Nephron progenitor cell (in vitro differentiated cells): Measurements from ENCODE around the gene TGFB1I1.

ENCODE experiments used
- DNase-seq: peaks from one replicate; pipeline ENCODE4 v3.0.0; 2021
- H3K27ac Mint-ChIP-seq: 2 replicates; pipeline ENCODE4 v1.8.0; 2021; ENCODE audit warnings: mild to moderate bottlenecking, moderate library complexity, mixed read lengths
- H3K27me3 Mint-ChIP-seq: 2 replicates; pipeline ENCODE4 v1.8.0; 2021; ENCODE audit warnings: mild to moderate bottlenecking, low read depth, mixed read lengths; ENCODE audit not compliant: poor library complexity
- H3K36me3 Mint-ChIP-seq: 2 replicates; pipeline ENCODE4 v1.8.0; 2021; ENCODE audit warnings: low read depth, mixed read lengths
- H3K4me1 Mint-ChIP-seq: 2 replicates; pipeline ENCODE4 v1.8.0; 2021; ENCODE audit warnings: mixed read lengths
- H3K4me3 Mint-ChIP-seq: 2 replicates; pipeline ENCODE4 v1.8.0; 2021; ENCODE audit warnings: mild to moderate bottlenecking, moderate library complexity, mixed read lengths
- H3K9me3 Mint-ChIP-seq: 2 replicates; pipeline ENCODE4 v1.8.0; 2021; ENCODE audit warnings: mild to moderate bottlenecking, moderate library complexity, mixed read lengths
- CTCF ChIP-seq: fragments of 200-600 bp; sonication (generic); IDR thresholded peaks from 2 replicates; pipeline ENCODE4 v1.5.0; 2021; ENCODE audit warnings: antibody characterized with exemption

Gene TGFB1I1

DNA sequence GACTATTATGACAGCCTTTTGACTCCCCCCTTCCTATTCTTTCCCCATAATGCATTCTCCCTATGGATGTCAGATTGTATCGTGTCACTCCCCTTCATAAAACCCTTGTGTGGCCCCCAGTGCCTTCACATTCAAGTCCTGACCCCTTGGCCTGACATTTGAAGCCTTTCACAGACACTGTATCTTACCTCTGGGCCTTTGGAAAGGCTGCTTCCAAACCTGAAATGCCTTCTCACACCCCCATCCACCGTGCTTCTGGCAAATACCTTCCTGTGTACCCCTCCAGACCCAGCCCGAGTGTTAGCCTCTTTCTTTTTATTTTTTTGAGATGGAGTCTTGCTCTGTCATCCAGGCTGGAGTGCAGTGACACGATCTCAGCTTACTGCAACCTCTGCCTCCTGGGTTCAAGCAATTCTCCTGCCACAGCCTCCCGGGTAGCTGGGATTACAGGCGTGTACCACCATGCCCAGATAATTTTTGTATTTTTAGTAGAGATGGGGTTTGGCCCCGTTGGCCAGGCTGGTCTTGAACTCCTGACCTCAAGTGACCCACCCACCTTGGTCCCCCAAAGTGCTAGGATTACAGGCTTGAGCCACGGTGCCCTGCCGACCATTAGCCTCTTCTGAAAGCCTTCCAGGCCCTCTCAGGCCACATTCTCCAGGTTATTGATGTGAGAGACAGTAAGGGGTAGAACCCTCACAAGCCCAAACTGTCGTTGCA, 10.6 kb upstream of the TGFB1I1 start:
- no peak for TF ChIP-seq CTCF
- peak overlapping the region; percentile 67 for H3K4me3 Mint-ChIP-seq

GRCh38 chr16:31461921-31462804, 9.8 kb upstream of the TGFB1I1 start:
- no peak for TF ChIP-seq CTCF

More for the DNA sequence above, 10.6 kb upstream of the TGFB1I1 start:
- no peak for DNase-seq
- Mint-ChIP-seq H3K27me3 (no peaks in the 10 kb centered on the region), H3K9me3 (no peaks in the 10 kb centered on the region), H3K27ac (no peak overlapping the region), H3K4me1 (peaks cover 33% of the 10 kb centered on the region), H3K36me3 (peaks cover 15% of the 10 kb centered on the region)

DNA sequence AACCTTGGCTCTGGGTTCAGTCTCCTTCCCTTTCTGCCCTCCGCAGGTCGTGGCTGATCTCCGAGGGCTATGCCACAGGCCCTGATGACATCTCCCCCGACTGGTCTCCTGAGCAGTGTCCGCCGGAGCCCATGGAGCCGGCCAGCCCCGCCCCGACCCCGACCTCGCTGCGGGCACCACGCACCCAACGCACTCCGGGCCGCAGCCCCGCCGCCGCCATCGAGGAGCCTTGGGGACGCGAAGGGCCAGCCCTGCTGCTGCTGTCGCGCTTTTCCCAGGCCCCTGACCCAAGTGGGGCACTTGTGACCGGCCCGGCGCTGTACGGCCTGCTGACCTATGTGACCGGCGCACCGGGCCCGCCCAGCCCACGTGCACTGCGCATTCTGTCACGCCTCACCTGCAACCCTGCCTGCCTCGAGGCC, 7.6 kb upstream of the TGFB1I1 start:
- DNase-seq: no peak
- TF ChIP-seq CTCF: no peak
- Mint-ChIP-seq H3K4me3 (no peak overlapping the region), H3K36me3 (peaks cover 23% of the 10 kb centered on the region), H3K27me3 (no peaks in the 10 kb centered on the region), H3K27ac (no peak overlapping the region), H3K9me3 (no peaks in the 10 kb centered on the region), H3K4me1 (peaks cover 14% of the 10 kb centered on the region)

More at GRCh38 chr16:31461921-31462804, 9.8 kb upstream of the TGFB1I1 start:
- Mint-ChIP-seq H3K4me1 (peaks cover 25% of the 10 kb centered on the region), H3K27me3 (no peaks in the 10 kb centered on the region), H3K9me3 (no peaks in the 10 kb centered on the region), H3K36me3 (peaks cover 21% of the 10 kb centered on the region), H3K27ac (no peak overlapping the region), H3K4me3 (no peak overlapping the region)
- DNase-seq: no peak

GRCh38 chr16:31464781-31465260, 7.1 kb upstream of the TGFB1I1 start:
- DNase-seq: no peak
- Mint-ChIP-seq H3K9me3 (no peaks in the 10 kb centered on the region), H3K27me3 (peaks cover 1% of the 10 kb centered on the region), H3K4me3 (no peak overlapping the region), H3K27ac (no peak overlapping the region), H3K36me3 (peaks cover 23% of the 10 kb centered on the region), H3K4me1 (peaks cover 14% of the 10 kb centered on the region)
- no peak for TF ChIP-seq CTCF

DNA sequence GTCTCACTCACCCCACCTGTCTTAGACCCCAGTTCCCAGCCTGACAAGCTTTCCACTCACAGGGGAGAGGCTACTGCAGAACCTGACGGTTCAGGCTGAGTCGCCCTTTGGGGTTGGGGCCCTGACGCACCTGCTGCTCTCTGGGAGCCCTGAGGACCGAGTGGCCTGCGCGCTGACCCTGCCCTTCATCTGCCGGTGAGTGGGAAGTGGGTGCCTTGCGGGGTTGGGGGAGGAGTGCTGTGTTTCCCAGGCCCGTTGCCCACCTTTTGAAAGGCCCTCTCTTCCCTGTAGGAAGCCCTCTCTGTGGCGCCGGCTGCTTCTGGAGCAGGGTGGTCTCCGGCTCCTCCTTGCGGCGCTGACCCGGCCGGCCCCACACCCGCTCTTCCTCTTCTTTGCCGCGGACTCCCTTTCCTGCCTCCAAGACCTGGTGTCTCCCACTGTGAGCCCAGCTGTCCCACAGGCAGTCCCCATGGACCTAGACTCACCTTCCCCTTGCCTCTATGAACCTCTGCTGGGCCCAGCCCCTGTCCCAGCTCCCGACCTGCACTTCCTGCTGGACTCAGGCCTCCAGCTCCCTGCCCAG, 6.1 kb upstream of the TGFB1I1 start:
- no peak for DNase-seq
- no peaks in the 10 kb centered on the region for H3K9me3 Mint-ChIP-seq
- no peak overlapping the region for H3K4me3 Mint-ChIP-seq
- TF ChIP-seq CTCF: no peak
- H3K36me3 Mint-ChIP-seq: peaks cover 23% of the 10 kb centered on the region
- H3K4me1 Mint-ChIP-seq: peaks cover 6% of the 10 kb centered on the region
- no peak overlapping the region for H3K27ac Mint-ChIP-seq
- H3K27me3 Mint-ChIP-seq: peaks cover 3% of the 10 kb centered on the region
